NCI-H82 treated with DMSO at 0.1 percent for 48 hours (cell line): ENCODE data around the gene INSIG1.

Source experiments
- DNase-seq: peaks from one replicate; lab custom pipeline; 2025; ENCODE audit not compliant: unreplicated experiment; lab: John Stamatoyannopoulos, UW

The INSIG1 gene

DNA sequence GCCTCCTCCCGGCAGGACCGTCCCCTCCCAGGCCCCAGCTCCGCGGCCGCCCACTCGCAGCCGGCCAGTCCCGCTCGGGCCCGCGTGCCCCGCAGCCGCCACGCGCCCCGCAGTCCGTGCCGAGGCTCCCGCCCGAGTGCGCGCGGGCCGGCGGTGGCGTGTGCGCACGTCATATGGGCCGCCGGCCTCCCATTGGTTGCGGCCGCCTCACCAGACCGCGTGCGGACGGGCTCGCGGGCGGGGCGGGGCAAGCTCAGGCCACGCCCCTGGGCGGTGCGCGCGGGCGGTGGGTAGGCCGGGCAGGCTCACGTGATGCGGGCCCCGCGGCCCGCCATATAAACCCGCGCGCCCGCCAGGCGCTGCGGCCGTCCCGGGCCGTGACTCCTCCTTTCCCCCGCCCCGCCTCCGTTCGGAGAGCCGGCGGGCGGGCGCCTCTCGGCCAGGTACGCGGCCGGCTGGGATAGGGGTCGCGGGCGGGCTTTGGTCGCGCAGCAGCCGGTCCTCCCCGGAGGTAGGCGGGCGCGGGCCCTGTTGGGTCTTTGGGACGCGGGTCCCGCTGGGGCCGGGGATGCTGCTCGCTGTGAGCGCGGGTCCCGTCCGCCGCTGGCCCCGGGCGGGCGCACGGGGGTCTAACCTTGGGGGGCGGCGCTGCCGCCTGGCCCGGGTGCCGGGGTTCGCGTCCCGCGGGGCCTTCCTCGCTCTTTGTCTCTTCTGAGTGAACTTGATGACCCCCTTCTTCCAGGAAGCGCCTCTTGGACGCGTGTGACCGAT lies at the start of gene INSIG1:
Gene INSIG1 (plus strand): TSS at position 362 of the 771 bp plus-strand sequence. CDS start 408 bp downstream, at position 770.
- DNase-seq, result no peak

DNA sequence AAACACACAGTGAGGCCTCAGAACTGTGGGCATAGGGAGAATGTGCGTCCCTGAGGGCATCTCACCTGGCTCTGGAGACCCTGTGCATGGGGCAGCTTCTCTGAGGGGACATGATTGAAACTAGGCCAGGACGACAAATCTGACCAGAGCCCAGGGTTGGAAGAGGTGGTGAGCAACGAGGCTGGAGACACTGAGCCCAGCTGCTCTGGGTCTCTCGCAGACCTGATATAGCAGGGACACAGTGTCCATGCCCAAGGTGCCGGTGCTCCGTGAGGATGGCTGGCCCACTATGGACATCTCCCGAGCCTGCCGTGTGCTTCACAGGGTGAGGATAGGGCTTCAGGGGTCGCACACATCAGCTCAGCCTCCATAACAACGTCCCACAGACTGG lies 49.3 kb upstream of the INSIG1 start:
- DNase-seq, result no peak

DNA sequence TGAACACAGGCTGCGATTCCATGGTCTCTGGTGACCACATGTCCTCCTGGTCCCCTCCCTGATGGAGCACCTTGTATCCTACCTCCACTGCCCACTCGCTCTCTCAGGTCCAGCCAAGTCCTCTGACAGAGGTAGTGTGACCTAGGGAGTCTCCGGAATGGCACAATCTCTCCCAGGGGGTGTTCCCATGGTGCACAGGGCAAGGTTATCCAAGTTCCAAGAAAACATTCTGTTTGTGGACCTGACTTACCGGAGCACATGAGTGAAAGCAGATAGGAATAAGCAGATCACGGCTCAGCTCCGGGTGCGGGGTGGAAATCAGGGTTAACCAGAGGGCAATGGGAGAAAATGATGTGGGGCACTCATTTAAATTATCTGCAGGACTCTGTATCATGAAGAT lies 45.8 kb upstream of the INSIG1 start:
- DNase-seq, result no peak

DNA sequence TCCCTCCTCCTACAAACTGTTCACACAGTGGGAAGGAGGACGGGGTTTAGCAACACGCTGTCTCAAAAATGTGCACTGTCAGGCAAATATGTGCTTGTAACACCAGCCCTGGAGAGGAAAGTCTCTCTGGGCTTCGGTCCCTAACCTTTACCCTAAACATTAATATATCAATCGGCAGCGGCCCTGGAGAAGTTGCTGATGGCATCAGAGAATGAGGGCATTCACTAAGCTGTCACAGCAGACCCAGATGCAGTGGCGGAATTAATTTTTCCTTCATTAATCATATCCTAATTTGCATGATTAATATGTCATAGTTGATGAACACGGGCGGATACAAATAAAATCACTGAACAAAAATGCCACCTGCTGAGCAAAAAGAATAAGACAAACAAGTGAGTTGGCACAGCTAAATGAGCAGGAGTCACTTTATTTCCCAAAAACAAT lies 45.2 kb upstream of the INSIG1 start:
- no peak for DNase-seq

DNA sequence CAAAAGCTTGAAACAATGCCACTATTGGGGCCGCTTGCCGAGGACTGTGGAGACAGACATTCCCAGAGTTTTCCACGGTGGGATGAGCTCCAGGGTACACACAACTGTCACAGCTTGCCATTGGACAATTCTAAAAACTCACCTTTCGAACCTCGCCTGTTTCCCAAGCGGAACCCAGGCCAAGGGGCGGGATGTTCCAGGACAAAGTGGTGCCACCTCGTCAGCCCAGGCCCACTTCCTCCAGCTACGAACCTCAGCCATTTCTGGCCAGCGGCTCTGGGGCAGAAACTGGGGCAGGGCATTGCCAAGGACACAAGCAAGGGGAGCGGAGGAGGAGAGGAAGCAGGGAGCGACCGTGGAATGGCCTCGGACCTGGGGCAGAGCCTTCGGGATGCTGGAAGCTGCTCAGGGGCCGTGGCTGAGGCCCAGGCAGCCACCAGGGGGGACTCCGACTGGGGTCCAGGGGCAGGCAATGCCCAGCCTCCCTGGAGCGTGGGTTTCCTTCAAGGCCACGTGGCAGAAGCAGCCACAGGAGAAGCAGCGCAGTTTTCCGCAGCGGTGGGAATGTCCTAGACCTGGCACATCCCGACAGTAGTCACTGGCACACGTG lies 44.7 kb upstream of the INSIG1 start:
- DNase-seq, result no peak

DNA sequence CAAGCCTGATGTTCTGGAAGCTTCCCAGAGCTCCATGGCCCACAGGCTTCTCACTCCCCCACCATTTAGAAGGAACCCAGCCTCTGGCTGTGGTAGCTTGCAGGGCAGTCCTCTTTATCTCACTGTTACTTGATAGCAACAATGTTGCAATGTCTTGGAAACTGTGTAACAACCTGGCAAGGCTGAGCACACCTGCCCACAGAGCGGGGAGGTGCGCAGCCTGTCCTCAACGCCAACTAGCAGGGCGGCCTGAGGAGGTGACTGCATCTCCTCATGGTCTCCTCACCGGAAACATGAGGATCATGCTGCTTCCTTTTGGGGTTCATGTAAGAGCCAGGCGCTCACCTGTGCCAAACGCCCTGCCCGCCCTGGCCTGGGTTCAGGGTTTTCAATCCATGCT lies 43.7 kb upstream of the INSIG1 start:
- no peak for DNase-seq

DNA sequence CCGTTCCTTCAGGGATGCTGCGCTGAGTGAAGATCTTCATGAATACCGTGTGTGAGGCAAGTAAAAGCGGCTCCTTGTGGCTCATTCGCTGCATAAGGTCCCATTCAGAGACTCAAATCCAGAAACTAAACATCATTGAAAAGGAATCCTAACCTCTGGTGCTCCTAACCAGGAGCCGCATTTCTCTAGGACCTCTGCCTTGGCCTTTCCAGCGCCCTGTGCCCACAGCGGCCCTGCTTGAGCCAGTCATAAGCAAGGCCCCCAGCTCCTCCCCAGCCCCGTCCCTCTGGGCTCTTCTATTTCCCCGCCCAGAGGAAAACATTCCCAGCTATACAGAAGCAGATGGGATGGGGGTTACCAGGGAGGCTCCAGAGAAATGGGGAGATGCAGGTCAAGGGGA lies 42.6 kb upstream of the INSIG1 start:
- DNase-seq, result no peak

DNA sequence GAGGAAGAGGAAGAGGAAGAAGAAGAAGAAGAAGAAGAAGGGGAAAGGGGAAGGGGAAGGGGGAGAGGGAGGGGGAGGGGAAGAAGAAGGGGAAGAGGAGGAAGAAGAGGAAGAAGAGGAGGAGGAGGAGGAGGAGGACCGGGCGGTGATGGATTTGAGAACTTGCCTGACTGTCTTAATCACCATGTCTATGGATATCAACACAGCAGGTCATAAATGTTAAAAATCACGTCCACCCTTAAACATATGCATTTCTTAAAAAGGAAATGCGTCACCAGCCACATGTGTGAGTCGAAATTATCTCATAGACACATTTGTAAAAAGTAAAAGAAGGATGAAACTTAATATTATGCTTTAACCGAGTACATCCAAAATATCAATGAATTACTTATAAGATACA lies 42.1 kb upstream of the INSIG1 start:
- DNase-seq, result no peak

DNA sequence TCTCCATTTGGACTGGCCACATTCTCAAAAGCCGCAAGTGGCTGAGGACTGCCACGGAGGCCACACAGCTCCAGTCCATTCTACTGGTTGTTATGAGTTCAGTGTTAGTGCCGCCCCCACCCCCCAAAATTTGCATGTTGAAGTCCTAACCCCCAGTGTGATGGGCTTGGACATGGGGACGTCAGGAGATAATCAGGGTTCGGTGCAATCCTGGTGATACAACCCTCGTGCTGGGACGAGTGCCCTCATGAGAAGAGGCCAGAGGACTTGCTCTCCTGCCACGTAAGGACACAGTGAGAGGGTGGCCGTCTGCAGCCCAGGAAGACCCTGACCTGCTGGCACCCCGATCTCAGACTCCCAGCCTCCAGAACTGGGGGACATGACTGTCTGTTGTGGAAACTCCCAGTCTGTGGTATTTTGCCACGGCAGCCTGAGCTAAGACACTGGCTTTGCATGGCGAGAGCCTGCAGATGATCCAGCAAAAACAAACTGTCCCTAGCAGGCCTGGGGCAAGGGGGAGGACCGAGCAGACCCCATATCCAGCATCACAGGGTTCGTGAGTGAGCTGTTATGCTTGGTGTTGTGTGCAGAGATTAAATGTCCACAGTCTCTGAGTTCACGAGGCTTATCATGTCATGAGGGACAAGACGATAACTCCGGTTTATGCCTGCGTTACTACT lies 41.5 kb upstream of the INSIG1 start:
- DNase-seq, result no peak

DNA sequence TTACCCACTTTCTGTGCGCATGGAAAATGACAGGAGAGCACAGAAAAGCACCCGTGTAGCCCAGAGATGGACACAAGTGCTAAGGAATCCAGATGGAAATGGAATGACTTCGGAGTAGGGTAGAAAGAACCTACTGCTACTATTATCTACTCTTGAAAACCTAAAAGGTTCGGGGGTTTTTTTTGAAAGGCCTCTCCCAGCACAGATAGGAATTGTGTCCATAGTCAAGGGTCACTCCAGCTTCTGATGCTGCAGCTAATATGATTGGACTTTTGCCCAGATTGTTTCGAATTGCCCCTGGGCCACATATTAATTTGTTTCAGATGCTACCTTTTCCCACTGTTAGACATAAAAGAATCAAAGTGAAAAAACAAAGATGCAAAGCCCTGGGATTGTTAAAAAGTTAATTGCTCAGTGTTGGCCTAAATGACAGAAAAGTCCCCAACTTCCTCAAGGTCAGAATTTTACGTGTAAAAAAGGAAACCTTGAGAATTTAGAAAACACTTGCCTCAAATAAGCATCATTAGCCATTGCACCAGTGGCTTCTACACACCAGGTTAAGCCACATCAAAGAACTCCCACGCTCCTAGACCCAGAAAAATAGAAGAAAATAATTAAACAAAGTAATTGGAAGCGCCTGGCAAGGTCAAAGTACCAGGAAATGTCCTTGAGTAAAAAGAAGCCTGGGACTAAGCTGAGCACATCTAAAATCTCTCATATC lies 40.8 kb upstream of the INSIG1 start:
- no peak for DNase-seq

DNA sequence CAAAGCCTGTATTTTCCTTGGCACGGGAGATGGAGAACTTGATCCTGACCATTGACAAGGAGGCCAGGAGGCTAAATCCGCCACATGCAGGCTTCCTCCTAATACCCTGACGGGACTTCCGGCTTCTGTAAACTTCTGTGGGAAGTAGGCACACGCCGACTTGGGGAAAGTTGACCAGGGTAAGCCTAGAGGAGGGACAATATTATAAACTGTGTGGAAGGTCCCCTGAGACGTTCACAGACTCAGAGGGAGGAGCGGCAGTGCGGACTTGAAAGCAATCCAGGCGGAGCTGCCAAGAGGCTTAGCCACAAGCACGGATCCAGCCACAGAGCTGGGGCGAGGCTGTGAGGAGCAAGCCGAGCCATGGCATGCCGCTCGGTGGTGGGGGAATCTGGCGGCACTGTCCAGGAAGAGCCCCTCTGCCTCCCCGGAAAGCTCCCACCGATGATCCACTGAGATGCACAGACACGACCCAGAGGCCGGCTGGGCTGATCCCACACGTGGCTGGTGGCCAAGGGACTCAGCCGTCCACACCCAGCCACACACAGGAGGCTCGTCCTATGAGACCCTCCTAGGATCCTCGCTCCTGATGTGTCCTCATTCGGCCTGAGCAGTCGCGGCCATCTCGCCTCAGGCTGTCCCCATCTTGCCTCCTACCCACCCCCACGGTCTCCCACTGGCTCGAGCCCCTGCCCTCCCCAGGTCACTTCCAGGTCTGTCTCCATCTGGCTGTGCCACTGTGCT lies 40.0 kb upstream of the INSIG1 start:
- DNase-seq, result no peak

DNA sequence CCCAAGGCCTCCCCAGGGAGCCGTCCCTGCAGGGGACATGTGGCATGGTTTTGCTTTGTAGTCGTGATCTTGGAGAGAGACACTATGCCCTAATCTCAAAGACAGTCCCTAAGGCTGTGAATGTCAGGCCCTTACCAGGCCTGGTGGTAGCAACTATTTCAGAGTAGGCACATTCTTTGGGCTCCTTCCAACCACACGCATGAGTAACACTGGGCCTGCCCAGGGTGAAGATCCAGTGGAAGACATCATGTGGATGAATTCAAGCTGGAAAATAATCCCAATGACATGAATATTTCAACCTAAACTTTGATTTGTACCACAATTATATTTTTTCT lies 39.5 kb upstream of the INSIG1 start:
- no peak for DNase-seq

DNA sequence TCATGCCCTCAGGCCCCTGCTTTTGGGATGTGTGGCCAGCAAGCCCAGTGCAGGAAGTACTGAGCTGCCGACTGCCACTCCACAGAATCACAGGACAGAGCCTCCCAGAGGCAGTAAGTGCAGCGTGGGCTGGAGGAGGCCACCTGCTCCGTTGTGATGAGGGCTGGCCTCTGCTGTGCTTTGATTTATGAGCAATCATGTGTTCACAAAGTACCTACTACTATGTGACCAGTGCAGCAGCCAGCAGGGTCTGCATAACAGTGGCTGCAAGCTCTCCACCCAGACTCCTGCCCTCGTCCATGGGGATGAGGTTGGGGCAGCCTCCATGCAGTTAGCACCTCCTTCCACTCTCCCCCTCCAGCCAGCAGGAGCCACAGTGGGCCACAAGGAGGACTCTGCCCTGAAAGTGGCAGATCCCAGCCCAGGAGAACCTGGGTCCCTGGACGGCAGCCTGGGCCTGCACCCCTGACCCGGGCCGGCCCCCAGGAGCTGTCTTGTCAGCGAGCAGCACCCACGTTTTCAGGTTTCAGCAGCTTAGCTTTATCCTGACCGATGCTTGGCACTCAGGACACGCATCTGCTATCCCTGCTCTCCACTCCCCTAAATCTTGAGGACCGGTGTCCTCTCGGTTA lies 37.7 kb upstream of the INSIG1 start:
- no peak for DNase-seq

DNA sequence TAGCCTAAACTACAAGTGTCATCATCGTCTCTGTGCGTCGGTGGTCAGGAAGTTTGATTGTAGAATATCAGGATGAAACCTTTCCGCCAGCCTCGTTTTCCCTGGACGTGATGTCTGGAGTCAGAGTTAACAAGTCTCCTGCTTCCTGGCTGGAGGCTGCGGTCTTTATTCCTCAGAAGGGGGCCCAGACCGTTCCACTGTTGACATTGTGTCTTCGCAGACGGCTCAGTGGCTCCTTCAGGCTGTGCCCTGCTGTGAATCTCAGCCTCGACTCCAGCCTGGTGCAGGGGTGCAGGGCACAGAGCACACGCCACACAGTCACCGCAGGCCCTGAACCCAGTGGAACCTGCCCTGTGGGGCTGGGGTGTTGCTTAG lies 37.2 kb upstream of the INSIG1 start:
- no peak for DNase-seq

DNA sequence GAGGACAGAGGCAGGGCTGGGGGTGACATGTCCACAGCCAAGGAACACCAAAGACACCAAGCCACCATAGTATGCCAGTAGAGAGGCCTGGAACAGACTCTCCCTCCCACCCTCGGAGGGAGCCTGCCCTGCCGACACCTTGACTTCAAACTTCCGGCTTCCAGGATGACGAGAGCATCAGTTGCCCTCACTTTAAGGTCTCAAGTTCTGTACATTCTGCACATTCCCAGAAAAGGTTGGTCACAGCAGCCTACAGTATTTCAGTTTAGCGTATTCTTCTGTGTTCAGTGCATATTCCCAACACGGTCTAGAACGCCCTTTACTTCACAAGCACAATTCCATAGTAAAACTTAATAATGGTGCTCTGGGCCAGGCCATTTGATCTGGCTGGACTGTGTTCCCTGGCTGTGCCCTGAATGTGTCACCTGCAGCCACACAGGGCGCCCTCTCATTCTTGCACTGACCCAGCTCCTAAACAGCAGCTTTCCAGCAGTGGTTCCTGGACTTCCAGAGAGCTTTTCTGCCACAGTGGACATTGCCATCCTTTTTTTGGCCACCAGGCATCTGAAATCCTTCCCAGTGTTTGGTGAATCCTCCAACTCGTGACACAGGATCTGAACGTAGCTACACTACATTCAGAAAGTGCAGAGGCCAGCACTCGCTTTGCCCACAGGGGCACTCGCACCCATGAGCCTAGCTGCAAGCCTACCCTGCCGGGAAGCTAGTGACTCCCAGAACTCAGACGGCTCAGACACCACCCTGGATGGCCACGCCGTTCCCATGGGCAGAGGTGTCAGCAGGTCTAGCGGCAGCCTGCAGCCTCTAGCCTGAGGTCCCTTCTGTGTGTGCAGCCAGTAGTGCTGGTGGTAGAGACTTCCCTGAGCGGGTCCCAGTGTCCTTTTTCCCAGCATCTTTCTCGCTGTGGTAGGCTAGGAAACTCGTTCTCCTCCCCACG lies 36.4 kb upstream of the INSIG1 start:
- no peak for DNase-seq

DNA sequence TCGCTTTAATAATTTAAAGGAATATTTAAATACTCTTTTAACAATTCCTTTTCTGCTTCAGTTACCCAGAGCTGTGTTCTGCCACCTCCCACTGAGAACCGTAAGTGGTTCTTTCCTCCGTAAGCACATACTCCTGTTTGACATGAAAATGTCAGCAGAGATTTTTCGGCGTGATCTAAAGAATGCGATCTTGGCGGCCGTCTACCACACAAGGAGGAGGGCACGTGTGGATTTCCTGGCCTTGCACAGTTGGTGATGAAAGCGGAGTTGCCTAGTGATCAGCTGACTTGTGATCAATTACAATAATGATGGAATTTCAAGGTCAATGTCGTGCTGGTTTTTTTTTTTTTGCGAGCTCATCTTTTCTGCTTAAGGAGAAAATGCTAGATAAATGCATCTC lies 35.6 kb upstream of the INSIG1 start:
- DNase-seq, result no peak

DNA sequence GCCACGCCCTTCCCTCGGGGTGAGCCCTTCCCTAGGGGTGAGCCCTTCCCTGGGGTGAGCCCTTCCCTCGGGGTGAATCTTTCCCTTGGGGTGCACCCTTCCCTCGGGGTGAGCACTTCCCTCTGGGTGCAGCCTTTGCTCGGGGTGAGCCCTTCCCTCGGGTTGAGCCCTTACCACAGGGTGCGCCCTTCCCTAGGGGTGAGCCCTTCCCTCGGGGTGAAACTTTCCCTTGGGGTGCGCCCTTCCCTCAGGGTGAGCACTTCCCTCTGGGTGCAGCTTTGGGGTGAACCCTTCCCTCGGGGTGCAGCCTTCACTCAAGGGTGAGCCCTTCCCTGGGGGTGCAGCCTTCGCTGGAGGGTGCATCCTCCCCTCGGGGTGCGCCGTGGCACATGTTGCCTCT lies 34.6 kb upstream of the INSIG1 start:
- DNase-seq, result no peak

DNA sequence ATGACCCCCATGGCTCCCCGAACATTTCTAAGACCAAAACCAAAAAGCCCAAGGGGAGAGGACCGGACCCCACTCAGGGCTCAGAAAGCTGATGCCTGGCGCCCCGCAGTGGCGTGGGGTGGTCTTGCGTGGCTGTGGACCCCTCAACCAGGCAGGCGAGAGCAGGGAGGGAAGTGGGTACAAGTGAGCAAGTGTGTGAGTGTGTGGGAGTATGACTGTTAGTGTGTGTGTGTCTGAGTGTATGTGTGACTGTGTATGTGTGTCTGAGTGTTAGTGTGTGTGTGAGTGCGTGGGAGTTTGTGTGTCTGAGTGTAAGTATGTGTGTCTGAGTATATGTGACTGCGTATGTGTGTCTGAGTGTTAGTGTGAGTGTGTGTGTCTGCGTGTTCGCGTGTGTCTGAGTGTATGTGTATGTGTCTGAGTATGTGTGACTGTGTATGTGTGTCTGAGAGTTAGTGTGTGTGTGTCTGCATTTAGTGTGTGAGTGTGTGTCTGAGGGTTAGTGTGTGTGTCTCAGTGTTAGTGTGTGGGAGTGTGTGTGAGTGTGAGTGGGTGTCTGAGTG lies 34.0 kb upstream of the INSIG1 start:
- no peak for DNase-seq

DNA sequence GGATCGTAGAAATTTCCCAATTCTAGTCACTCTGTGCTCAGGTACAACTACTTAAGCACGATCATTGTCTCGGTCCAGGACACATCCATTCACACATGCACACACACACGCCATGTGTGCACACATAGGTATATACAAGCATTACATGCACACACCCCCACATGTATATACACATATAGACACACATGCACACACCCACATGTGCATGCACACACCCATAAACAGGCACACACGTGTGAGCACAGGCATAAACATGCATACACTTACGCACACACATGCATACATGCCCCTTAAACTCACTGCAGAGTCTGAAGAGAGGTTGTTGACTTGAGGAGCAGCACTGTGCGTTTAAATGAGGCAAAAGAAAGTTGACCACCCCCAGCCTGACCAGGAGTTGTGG lies 32.5 kb upstream of the INSIG1 start:
- DNase-seq, result no peak
